ENCODE measurements around the gene P2RY4. TPM values are rescaled to one million over a fixed set of nuclear protein-coding genes. Genes with fewer than 3 reads are reported as not detected.
A peak's percentile ranks its signal among the peaks of the same experiment; 100 is the strongest.
"Not testable (repeated sequence)": the region's sequence is repeated elsewhere in the genome, so short reads cannot be mapped to it uniquely, and the experiment has no call there.

The P2RY4 gene
- total RNA-seq, 1 donor: not detected

- no peak overlapping the region for H3K4me3 ChIP-seq (ENCODE audit: low read depth, low read length)
- TF ChIP-seq, protein P1, sequence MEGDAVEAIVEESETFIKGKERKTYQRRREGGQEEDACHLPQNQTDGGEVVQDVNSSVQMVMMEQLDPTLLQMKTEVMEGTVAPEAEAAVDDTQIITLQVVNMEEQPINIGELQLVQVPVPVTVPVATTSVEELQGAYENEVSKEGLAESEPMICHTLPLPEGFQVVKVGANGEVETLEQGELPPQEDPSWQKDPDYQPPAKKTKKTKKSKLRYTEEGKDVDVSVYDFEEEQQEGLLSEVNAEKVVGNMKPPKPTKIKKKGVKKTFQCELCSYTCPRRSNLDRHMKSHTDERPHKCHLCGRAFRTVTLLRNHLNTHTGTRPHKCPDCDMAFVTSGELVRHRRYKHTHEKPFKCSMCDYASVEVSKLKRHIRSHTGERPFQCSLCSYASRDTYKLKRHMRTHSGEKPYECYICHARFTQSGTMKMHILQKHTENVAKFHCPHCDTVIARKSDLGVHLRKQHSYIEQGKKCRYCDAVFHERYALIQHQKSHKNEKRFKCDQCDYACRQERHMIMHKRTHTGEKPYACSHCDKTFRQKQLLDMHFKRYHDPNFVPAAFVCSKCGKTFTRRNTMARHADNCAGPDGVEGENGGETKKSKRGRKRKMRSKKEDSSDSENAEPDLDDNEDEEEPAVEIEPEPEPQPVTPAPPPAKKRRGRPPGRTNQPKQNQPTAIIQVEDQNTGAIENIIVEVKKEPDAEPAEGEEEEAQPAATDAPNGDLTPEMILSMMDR (IDR thresholded peaks at IDR 0.05; ENCODE audit: insufficient read depth, low read depth, low read length): no peak
- DNase-seq (ENCODE audit: low read depth): no peak
These were observed 12.8 kb downstream of the P2RY4 start for GRCh38 chrX:70247252-70247651.

- TF ChIP-seq, protein P1 (IDR thresholded peaks at IDR 0.05; ENCODE audit: insufficient read depth, low read depth, low read length): no peak
- H3K4me3 ChIP-seq (ENCODE audit: low read depth, low read length): no peak overlapping the region
- no peak for DNase-seq (ENCODE audit: low read depth)
These were observed 15.1 kb downstream of the P2RY4 start for GRCh38 chrX:70244881-70245280.

DNA sequence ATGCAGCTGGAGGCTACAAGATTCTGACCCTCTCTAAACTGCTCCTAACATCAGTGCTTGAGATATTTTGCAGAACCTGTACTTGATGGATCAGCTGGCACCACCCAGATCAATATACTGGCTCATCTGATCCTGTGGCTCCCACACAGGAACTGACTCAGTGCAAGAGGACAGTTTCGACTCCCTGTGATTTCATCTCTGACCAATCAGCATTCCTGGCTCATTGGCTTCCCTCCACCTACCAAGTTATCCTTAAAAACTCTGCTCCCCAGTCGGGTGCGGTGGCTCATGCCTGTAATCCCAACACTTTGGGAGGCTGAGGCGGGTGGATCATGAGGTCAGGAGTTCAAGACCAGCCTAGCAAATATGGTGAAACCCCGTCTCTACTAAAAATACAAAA is 16.4 kb downstream of the P2RY4 start:
- DNase-seq (ENCODE audit: low read depth); H3K4me3 ChIP-seq (ENCODE audit: low read depth, low read length): not testable (repeated sequence)

GRCh38 chrX:70241501-70241900 is 18.5 kb downstream of the P2RY4 start:
- TF ChIP-seq, protein P1 (IDR thresholded peaks at IDR 0.05; ENCODE audit: insufficient read depth, low read depth, low read length): no peak
- H3K4me3 ChIP-seq (ENCODE audit: low read depth, low read length): no peak overlapping the region
- DNase-seq (ENCODE audit: low read depth): no peak

DNA sequence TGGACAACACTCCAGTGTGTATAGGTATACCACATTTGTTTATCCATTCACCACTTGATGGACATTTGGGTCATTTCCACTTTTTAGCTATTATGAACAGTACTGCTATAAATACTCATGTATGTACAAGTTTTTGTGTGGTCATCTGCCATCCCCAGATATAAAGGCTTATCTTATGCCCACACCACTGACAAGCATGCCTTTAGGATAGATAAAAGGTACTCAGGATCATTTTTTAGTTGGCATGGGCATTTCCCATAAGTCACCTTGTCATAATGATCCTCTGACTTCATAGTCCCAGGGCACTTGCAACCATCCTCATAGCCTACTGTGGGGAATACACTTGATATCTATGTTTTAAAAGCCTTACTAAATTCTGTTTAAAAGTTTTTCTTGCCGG is 19.3 kb downstream of the P2RY4 start:
- DNase-seq (ENCODE audit: low read depth): no peak
- H3K4me3 ChIP-seq (ENCODE audit: low read depth, low read length): no peak overlapping the region
- TF ChIP-seq, protein P1 (IDR thresholded peaks at IDR 0.05; ENCODE audit: insufficient read depth, low read depth, low read length): no peak

GRCh38 chrX:70234355-70234754 is 25.6 kb downstream of the P2RY4 start, which contains the start of gene AWAT1:
AWAT1 (plus strand) TSS chrX:70234655; CDS start chrX:70234696, 41 bp downstream.
- TF ChIP-seq, protein P1 (IDR thresholded peaks at IDR 0.05; ENCODE audit: insufficient read depth, low read depth, low read length): no peak
- no peak for DNase-seq (ENCODE audit: low read depth)
- H3K4me3 ChIP-seq (ENCODE audit: low read depth, low read length): no peak within 1 kb of the TSS

- DNase-seq (ENCODE audit: low read depth): peak; percentile 18
- no peak overlapping the region for H3K4me3 ChIP-seq (ENCODE audit: low read depth, low read length)
- TF ChIP-seq, protein P1 (IDR thresholded peaks at IDR 0.05; ENCODE audit: insufficient read depth, low read depth, low read length): no peak
These were observed 28.3 kb downstream of the P2RY4 start for GRCh38 chrX:70231666-70232065.

Measured in fibroblast of villous mesenchyme (primary cell).